Measurements from ENCODE around the gene AK1.

Gene AK1

GRCh38 chr9:127832248-127832647 lies 45.2 kb downstream of the AK1 start:
- DNase-seq (ENCODE audit: low read depth in 2 of 2) = no peak
- no peak overlapping the region for H3K4me3 ChIP-seq (replicated peaks in 1 of 2; ENCODE audit: low read depth in 2 of 2, low read length in 2 of 2)
- no peak for TF ChIP-seq CTCF (IDR thresholded peaks at IDR 0.05; ENCODE audit: low read depth, low read length)

- no peak for DNase-seq (ENCODE audit: low read depth in 2 of 2)
- TF ChIP-seq CTCF (IDR thresholded peaks at IDR 0.05; ENCODE audit: low read depth, low read length) = no peak
- no peak overlapping the region for H3K4me3 ChIP-seq (replicated peaks in 1 of 2; ENCODE audit: low read depth in 2 of 2, low read length in 2 of 2)
Measured at GRCh38 chr9:127829205-127829906, 48.1 kb downstream of the AK1 start.

GRCh38 chr9:127828262-127829031 lies 49.0 kb downstream of the AK1 start:
- no peak for TF ChIP-seq CTCF (IDR thresholded peaks at IDR 0.05; ENCODE audit: low read depth, low read length)
- no peak overlapping the region for H3K4me3 ChIP-seq (replicated peaks in 1 of 2; ENCODE audit: low read depth in 2 of 2, low read length in 2 of 2)
- DNase-seq (ENCODE audit: low read depth in 2 of 2) = peak; percentile 73 to 87

- H3K4me3 ChIP-seq (replicated peaks in 1 of 2; ENCODE audit: low read depth in 2 of 2, low read length in 2 of 2) = no peak overlapping the region
- DNase-seq (ENCODE audit: low read depth in 2 of 2) = no peak
- TF ChIP-seq CTCF (IDR thresholded peaks at IDR 0.05; ENCODE audit: low read depth, low read length) = no peak
Measured at GRCh38 chr9:127826253-127826913, 51.1 kb downstream of the AK1 start.

GRCh38 chr9:127825319-127826051 lies 52.0 kb downstream of the AK1 start:
- H3K4me3 ChIP-seq (replicated peaks in 1 of 2; ENCODE audit: low read depth in 2 of 2, low read length in 2 of 2) = no peak overlapping the region
- peak; percentile 9 for TF ChIP-seq CTCF (IDR thresholded peaks at IDR 0.05; ENCODE audit: low read depth, low read length)
- no peak for DNase-seq (ENCODE audit: low read depth in 2 of 2)

- TF ChIP-seq CTCF (IDR thresholded peaks at IDR 0.05; ENCODE audit: low read depth, low read length) = no peak
- no peak for DNase-seq (ENCODE audit: low read depth in 2 of 2)
- no peak overlapping the region for H3K4me3 ChIP-seq (replicated peaks in 1 of 2; ENCODE audit: low read depth in 2 of 2, low read length in 2 of 2)
Measured at GRCh38 chr9:127822108-127822507, 55.4 kb downstream of the AK1 start.
